Prostate gland (tissue), 2 donors: Measurements from ENCODE around the gene MGAT4C. TPM values are rescaled to one million over a fixed set of nuclear protein-coding genes. Genes with fewer than 3 reads are reported as not detected.

ENCODE experiments used
- DNase-seq: peaks from one replicate; pipeline ENCODE4 v3.0.0-alpha.2; 2019; ENCODE audit warnings: low spot score
- H3K27ac ChIP-seq, 2 donors: fragments of 200-600 bp; sonication (generic); 2 replicates each; pipeline ENCODE4 v1.5.1; 2017 to 2019
- H3K27me3 ChIP-seq: fragments of 200-600 bp; sonication (generic); replicated peaks from 2 replicates; pipeline ENCODE4 v1.5.1; 2019; ENCODE audit not compliant: insufficient read depth
- H3K36me3 ChIP-seq, 2 donors: fragments of 200-600 bp; sonication (generic); 1 replicate in 1 of 2; 2 replicates in 1 of 2; pipeline versions ENCODE4 v1.5.1 to v1.8.1; 2017 to 2019
- H3K4me1 ChIP-seq: fragments of 200-600 bp; sonication (generic); replicated peaks from 2 replicates; pipeline ENCODE4 v1.5.1; 2019
- H3K4me3 ChIP-seq, 2 donors: fragments of 200-600 bp; sonication (generic); 2 replicates each; pipeline ENCODE4 v1.5.1; 2017 to 2019
- H3K9me3 ChIP-seq: fragments of 200-600 bp; sonication (generic); 2 replicates; pipeline ENCODE4 v1.5.1; 2017
- CTCF ChIP-seq, 4 experiments: fragments of 200-600 bp in 2 of 4; fragments of 450-650 bp in 2 of 4; sonication (generic) in 2 of 4; IDR thresholded peaks; 1 replicate in 3 of 4; 2 replicates in 1 of 4; pipeline ENCODE4 v1.5.1; 2016 to 2019; ENCODE audit warnings: antibody characterized with exemption in 4 of 4, mild to moderate bottlenecking in 2 of 4, moderate library complexity in 2 of 4
- POLR2A ChIP-seq: fragments of 450-650 bp; IDR thresholded peaks from one replicate; pipeline ENCODE4 v1.6.1; 2016; ENCODE audit warnings: antibody characterized with exemption, mild to moderate bottlenecking
- POLR2AphosphoS5 ChIP-seq: sonication (generic); formaldehyde crosslinking; IDR thresholded peaks from one replicate; pipeline ENCODE4 v1.6.1; 2017; ENCODE audit warnings: antibody characterized with exemption
- WGBS: methylation state at CpG from one replicate; pipeline ENCODE4 v1.1.5; 2018; 5-methylcytosine and 5-hydroxymethylcytosine counted together
- intact Hi-C: fragments of 100-400 bp; cut with DNase I; formaldehyde crosslinking; loops from one replicate; pipeline ENCODE4 v1.14.2; 2022
- total RNA-seq, 2 donors: library from RNA; depleted of rRNA; stranded (reverse); fragments of >200 nt; gene quantifications; one replicate each; pipeline ENCODE4 v1.1.0, GENCODE V29; 2016

The MGAT4C gene
- total RNA-seq, 2 donors from 2014 or later: under 0.01 to 2.6 TPM

GRCh38 chr12:86018361-86018760, 237.8 kb downstream of the MGAT4C start:
- DNase-seq: no peak
- Histone ChIP-seq H3K4me1 (no peaks in the 10 kb centered on the region), H3K9me3 (no peaks in the 10 kb centered on the region), H3K27me3 (no peaks in the 10 kb centered on the region), H3K27ac (no peak overlapping the region), H3K36me3 (no peaks in the 10 kb centered on the region), H3K4me3 (no peak overlapping the region)
- WGBS: 71% methylated on average over 3 of the region's 3 CpGs
- intact Hi-C loops: no loop called here
- no peak for TF ChIP-seq POLR2A
- no peak for TF ChIP-seq CTCF (IDR thresholded peaks at IDR 0.05)
- TF ChIP-seq POLR2AphosphoS5: no peak

GRCh38 chr12:86015026-86015425, 241.2 kb downstream of the MGAT4C start:
- no peak for DNase-seq
- WGBS: 92% methylated on average over 5 of the region's 5 CpGs
- Histone ChIP-seq H3K9me3 (no peaks in the 10 kb centered on the region), H3K4me1 (no peaks in the 10 kb centered on the region), H3K27ac (no peak overlapping the region), H3K36me3 (no peaks in the 10 kb centered on the region), H3K4me3 (no peak overlapping the region), H3K27me3 (no peaks in the 10 kb centered on the region)
- intact Hi-C loops: no loop called here
- TF ChIP-seq POLR2AphosphoS5 (no peak), POLR2A (no peak), CTCF (IDR thresholded peaks at IDR 0.05) (no peak)

GRCh38 chr12:86006727-86007126, 249.5 kb downstream of the MGAT4C start:
- no peak for TF ChIP-seq CTCF (IDR thresholded peaks at IDR 0.05)
- TF ChIP-seq POLR2A: no peak
- no peak for TF ChIP-seq POLR2AphosphoS5
- Histone ChIP-seq H3K4me1 (no peaks in the 10 kb centered on the region), H3K9me3 (no peaks in the 10 kb centered on the region), H3K27me3 (no peaks in the 10 kb centered on the region), H3K4me3 (no peak overlapping the region), H3K36me3 (no peaks in the 10 kb centered on the region), H3K27ac (no peak overlapping the region)
- DNase-seq: no peak
- intact Hi-C loops: no loop called here

DNA sequence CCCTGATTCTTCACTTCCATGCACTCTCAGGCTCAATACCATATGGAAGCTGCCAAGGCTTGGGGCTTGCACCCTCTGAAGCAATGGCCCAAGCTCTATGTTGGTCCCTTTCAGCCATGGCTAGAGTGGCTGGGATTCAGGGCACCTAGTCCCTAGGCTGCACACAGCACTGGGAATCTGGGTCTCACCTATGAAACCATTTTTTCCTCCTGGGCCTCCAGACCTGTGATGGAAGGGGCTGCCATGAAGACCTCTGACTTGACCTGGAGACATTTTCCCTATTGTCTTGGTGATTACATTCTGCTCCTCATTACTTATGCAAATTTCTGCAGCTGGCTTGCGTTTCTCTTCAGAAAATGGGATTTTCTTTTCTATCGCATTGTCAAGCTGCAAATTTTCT, 258.1 kb downstream of the MGAT4C start:
- Histone ChIP-seq H3K36me3 (no peaks in the 10 kb centered on the region), H3K4me3 (no peak overlapping the region), H3K4me1 (no peaks in the 10 kb centered on the region), H3K9me3 (no peaks in the 10 kb centered on the region), H3K27ac (no peak overlapping the region), H3K27me3 (no peaks in the 10 kb centered on the region)
- intact Hi-C loops: no loop called here
- WGBS: 87% methylated on average over 2 of the region's 2 CpGs
- DNase-seq: no peak
- TF ChIP-seq POLR2AphosphoS5 (no peak), POLR2A (no peak), CTCF (IDR thresholded peaks at IDR 0.05) (no peak)

DNA sequence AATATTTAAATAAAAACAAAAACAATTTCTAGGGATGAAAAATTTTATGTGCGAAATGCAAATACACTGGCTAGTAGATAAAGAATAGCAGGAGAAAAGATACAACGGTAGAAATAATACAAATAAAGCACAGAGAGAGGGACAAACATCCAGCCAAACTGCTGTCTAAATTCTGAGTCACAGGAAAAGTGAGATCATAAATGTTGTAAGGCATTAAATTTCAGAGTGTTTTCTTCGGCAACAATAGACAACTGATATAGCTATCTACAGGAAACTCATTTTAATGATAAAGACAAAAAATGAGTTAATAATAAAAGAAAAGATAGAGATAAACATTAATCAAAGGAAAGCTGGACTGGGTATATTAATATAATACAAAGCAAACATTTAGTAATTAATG, 259.9 kb downstream of the MGAT4C start:
- no peaks in the 10 kb centered on the region for H3K36me3 ChIP-seq
- TF ChIP-seq POLR2AphosphoS5: no peak
- no peak for TF ChIP-seq CTCF (IDR thresholded peaks at IDR 0.05)
- TF ChIP-seq POLR2A: no peak
- WGBS: 77% methylated on average over 3 of the region's 3 CpGs
- no peaks in the 10 kb centered on the region for H3K9me3 ChIP-seq
- no peak for DNase-seq
- H3K27ac ChIP-seq: no peak overlapping the region
- no peak overlapping the region for H3K4me3 ChIP-seq
- no peaks in the 10 kb centered on the region for H3K27me3 ChIP-seq
- intact Hi-C loops: no loop called here
- H3K4me1 ChIP-seq: no peaks in the 10 kb centered on the region
